ENCODE data around the gene NPAS3. TPM values are rescaled to one million over a fixed set of nuclear protein-coding genes. Genes with fewer than 3 reads are reported as not detected.

The NPAS3 gene
- total and polyA plus RNA-seq, 2 of the 8 experiments (the other 6 are each of a cell fraction or from before 2014, with no cell fraction given): 0.11 to 0.60 TPM

DNA sequence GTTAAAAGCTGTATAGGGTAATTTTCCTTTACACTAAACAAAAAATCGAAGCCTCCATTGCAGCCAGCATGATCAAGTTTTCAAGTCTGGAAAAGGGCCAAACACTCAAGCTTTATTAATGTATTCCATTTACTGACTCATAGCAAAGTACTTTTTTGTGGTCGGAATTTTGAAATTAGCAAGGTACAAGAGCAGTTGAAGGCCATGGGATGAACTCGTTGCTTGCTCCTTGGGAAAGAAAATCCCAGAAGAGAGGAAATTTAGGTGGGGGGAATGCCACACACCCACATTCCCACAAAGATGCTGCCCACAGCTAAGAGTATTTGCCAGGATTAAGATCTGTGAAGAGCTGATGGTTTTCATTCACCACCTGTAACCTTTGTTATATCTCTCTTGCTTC is 678.5 kb downstream of the NPAS3 start:
- Histone ChIP-seq H3K27ac (ENCODE audit: low read depth, low read length) (no peak overlapping the region), H3K9me3 (ENCODE audit: insufficient read depth in 2 of 2, low read depth in 1 of 2, low read length in 1 of 2) (no peaks in the 10 kb centered on the region), H4K20me1 (replicated peaks in 1 of 2; ENCODE audit: control insufficient read depth in 1 of 2, insufficient read depth in 2 of 2, low read length in 2 of 2) (no peaks in the 10 kb centered on the region), H3K18ac (ENCODE audit: extremely low read depth, low read length) (no peak overlapping the region), H2AK5ac (ENCODE audit: low read depth, low read length) (no peak overlapping the region), H2BK12ac (ENCODE audit: low read depth, low read length) (no peak overlapping the region), H3K23ac (ENCODE audit: insufficient read length) (no peak overlapping the region), H3K4me3 (ENCODE audit: extremely low read depth in 1 of 4, insufficient read depth in 2 of 4, low read depth in 3 of 4, low read length in 4 of 4) (no peak overlapping the region), H3K4me1 (replicated peaks in 1 of 4; ENCODE audit: control insufficient read depth in 3 of 4, insufficient read depth in 4 of 4, low read length in 3 of 4) (peaks cover 0 to 5% (median 1%) of the 10 kb centered on the region in 4 experiments; a peak in 5 of 7 replicates), H3K79me2 (ENCODE audit: control insufficient read depth in 1 of 2, insufficient read depth in 2 of 2, low read length in 2 of 2) (no peaks in the 10 kb centered on the region), H3K14ac (ENCODE audit: insufficient read length) (no peak overlapping the region), H2BK120ac (replicated peaks; ENCODE audit: low read depth, low read length) (no peak overlapping the region), H2BK15ac (ENCODE audit: low read length) (no peak overlapping the region), H4K5ac (ENCODE audit: insufficient read length, low read depth, low read length) (no peak overlapping the region), H2BK20ac (ENCODE audit: low read length) (no peak overlapping the region), H3K36me3 (ENCODE audit: control insufficient read depth in 2 of 4, insufficient read depth in 4 of 4, low read length in 3 of 4) (no peaks in the 10 kb centered on the region), H4K91ac (replicated peaks; ENCODE audit: insufficient read length, low read length) (no peak overlapping the region), H4K8ac (ENCODE audit: extremely low read depth, insufficient read depth, low read length) (no peak overlapping the region), H2BK5ac (ENCODE audit: low read depth, low read length) (no peak overlapping the region), H3K79me1 (ENCODE audit: low read depth, low read length) (no peaks in the 10 kb centered on the region), H2AFZ (ENCODE audit: low read length) (no peak overlapping the region), H3K27me3 (replicated peaks in 1 of 4; ENCODE audit: control insufficient read depth in 3 of 4, extremely low read depth in 1 of 4, insufficient read depth in 3 of 4, low read length in 3 of 4) (no peaks in the 10 kb centered on the region), H3K9ac (replicated peaks in 1 of 4; ENCODE audit: extremely low read depth in 1 of 4, low read depth in 3 of 4, low read length in 3 of 4) (no peak overlapping the region), H3K23me2 (ENCODE audit: low read depth, low read length) (no peaks in the 10 kb centered on the region), H3K56ac (replicated peaks; ENCODE audit: insufficient read length, low read depth, low read length) (no peak overlapping the region), H3K4ac (replicated peaks; ENCODE audit: insufficient read length, low read depth, low read length) (no peak overlapping the region), H3K4me2 (ENCODE audit: insufficient read depth in 1 of 2, low read depth in 2 of 2, low read length in 2 of 2) (no peak overlapping the region)
- TF ChIP-seq YY1 (IDR thresholded peaks at IDR 0.05; ENCODE audit: low read depth, low read length): no peak
- no peak for TF ChIP-seq TAF1 (IDR thresholded peaks at IDR 0.05; ENCODE audit: low read depth, low read length)
- TF ChIP-seq, protein P1, sequence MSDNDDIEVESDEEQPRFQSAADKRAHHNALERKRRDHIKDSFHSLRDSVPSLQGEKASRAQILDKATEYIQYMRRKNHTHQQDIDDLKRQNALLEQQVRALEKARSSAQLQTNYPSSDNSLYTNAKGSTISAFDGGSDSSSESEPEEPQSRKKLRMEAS (IDR thresholded peaks at IDR 0.05): no peak
- TF ChIP-seq, protein P2, sequence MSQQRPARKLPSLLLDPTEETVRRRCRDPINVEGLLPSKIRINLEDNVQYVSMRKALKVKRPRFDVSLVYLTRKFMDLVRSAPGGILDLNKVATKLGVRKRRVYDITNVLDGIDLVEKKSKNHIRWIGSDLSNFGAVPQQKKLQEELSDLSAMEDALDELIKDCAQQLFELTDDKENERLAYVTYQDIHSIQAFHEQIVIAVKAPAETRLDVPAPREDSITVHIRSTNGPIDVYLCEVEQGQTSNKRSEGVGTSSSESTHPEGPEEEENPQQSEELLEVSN (IDR thresholded peaks at IDR 0.05): no peak
- no peak for TF ChIP-seq KDM1A (IDR thresholded peaks at IDR 0.05; ENCODE audit: borderline replicate concordance, low read length)
- TF ChIP-seq CBX5 (IDR thresholded peaks at IDR 0.05; ENCODE audit: low read depth, low read length): no peak
- no peak for TF ChIP-seq CHD2 (IDR thresholded peaks at IDR 0.05; ENCODE audit: low read length)
- TF ChIP-seq CEBPB (IDR thresholded peaks at IDR 0.05; ENCODE audit: low read depth, low read length): no peak
- TF ChIP-seq RBBP5 (IDR thresholded peaks at IDR 0.05; ENCODE audit: borderline replicate concordance, low read depth, low read length): no peak
- TF ChIP-seq KDM5A (IDR thresholded peaks at IDR 0.05; ENCODE audit: low read length): no peak
- TF ChIP-seq RFX5 (IDR thresholded peaks at IDR 0.05; ENCODE audit: borderline replicate concordance, low read depth, low read length): no peak
- TF ChIP-seq MAFK (IDR thresholded peaks at IDR 0.05; ENCODE audit: low read depth, low read length): no peak
- TF ChIP-seq CREB1 (IDR thresholded peaks at IDR 0.05): no peak
- DNase-seq (ENCODE audit: low read depth in 1 of 2, low spot score in 2 of 2) (no peak), FAIRE-seq (no peak)
- CTCF ChIA-PET (ENCODE audit: partially characterized antibody): interaction anchor here (1.2 kb wide), 1 partner anchor 1029 kb away, joined by 3 read pairs; no protein-coding TSS in a partner anchor
- POLR2A ChIA-PET (ENCODE audit: partially characterized antibody): no interaction called here
- 85% methylated on average over 3 of the region's 3 CpGs; no CpG with 5 or more reads in 1 of the 2 experiments for WGBS, 2 experiments (ENCODE audit: extremely low coverage in 1 of 2, insufficient coverage in 1 of 2, insufficient read length in 1 of 2, insufficient replicate concordance in 2 of 2, low coverage in 1 of 2, low lambda C conversion rate in 2 of 2, missing lambda C conversion rate in 1 of 2)

Measured in H1 (cell line).